Activated CD8-positive, alpha-beta memory T cell treated with anti-CD3 and anti-CD28 coated beads, Interleukin-2, amount 50 U/mL, for 24 hours (primary cell): ENCODE results near the gene GNG7.
"Not testable (repeated sequence)": the region's sequence is repeated elsewhere in the genome, so short reads cannot be mapped to it uniquely, and the experiment has no call there.

Experiments
- DNase-seq: peaks from one replicate; pipeline ENCODE4 v3.0.0-alpha.2; 2020; ENCODE audit errors: extremely low read depth

GNG7 gene

GRCh38 chr19:2464389-2464788, 238.1 kb downstream of the GNG7 start:
- DNase-seq, result no peak

DNA sequence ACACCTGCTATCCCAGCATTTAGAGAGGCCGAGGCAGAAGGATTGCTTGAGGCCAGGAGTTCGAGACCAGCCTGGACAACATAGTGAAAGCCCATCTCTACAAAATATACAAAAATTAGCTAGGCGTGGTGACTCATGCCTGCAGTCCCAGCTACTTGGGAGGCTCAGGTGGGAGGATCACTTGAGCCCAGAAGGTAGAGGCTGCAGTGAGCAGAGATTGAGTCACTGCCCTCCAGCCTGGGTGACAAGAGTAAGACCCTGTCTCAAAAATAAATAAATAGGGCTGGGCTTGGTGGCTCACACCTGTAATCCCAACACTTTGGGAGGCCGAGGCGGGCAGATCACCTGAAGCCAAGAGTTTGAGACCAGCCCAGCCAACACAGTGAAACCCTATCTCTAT, 238.8 kb downstream of the GNG7 start:
- not testable (repeated sequence) for DNase-seq

DNA sequence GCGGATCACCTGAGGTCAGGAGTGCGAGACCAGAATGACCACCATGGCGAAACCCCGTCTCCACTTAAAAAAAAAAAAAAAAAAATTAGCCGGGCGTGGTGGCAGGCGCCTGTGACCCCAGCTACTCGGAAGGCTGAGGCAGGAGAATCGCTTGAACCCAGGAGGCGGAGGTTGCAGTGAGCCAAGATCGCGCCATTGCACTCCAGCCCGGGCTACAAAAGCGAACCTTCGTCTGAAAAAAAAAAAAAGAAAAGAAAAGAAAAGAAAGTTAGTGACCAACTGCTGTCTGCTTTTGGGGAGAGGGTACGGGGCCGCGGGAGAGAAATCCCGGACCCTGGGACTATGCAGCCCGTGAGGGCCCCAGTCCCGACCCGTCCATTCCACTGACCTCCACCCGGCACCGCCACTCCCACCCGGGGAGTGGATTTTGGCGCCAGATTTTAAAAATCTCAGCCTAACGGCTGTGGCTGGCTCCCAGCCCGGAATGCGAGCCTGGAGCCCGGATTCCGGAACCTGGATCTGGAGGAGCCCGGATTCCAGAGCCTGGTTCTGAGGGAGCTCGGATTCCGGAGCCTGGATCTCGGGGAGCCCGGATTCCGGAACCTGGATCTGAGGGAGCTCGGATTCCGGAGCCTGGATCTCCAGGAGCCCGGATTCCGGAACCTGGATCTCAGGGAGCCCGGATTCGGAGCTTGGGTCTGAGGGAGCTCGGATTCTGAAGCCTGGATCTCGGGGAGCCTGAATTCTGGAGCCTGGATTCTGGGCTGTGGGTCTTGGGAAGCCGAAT, 239.7 kb downstream of the GNG7 start:
- DNase-seq, result no peak

DNA sequence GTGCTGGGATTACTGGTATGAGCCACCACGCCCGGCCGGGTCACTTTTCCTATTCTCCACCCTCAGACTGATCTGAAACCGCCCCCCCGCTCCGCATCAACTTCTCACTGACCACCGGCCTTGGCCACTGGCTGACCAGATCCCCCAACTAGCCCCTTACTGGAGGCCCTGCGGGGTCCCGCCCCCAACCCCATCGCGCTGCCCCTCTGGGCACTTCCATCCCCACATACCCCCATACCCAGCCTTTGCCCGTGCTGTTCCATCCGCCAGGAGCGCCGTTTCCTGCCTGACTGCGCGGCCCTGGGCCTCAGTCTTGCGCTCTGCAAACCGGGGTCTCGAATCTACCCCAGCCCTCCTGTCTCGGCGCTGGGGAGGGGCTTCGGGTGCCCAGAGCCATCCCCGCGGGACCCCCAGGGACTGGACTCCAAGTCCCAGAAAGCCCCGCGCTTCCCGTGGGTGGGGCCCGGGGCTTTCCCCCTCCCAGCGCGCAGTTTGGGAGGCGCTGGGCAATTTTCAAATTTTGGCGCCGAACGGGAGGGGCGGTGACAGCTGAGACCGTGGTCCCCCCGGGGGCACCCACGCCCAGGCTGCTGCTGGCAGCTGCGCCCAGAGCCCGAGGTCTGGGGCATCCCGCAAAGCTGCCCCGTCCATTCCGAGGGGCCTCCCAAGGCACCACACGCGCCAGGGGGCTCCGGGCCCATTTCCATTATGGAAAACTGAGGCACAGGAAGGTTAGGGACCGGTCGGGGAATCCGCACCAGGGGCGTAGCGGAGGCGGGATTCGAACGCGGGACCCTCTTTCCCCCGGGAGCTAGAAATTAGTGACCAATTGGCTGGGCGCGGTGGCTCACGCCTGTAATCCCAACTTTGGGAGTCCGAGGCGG, 240.5 kb downstream of the GNG7 start:
- DNase-seq, result no peak
